ENCODE measurements around the gene RAB15.
A peak's percentile ranks its signal among the peaks of the same experiment; 100 is the strongest.

RAB15 gene

DNA sequence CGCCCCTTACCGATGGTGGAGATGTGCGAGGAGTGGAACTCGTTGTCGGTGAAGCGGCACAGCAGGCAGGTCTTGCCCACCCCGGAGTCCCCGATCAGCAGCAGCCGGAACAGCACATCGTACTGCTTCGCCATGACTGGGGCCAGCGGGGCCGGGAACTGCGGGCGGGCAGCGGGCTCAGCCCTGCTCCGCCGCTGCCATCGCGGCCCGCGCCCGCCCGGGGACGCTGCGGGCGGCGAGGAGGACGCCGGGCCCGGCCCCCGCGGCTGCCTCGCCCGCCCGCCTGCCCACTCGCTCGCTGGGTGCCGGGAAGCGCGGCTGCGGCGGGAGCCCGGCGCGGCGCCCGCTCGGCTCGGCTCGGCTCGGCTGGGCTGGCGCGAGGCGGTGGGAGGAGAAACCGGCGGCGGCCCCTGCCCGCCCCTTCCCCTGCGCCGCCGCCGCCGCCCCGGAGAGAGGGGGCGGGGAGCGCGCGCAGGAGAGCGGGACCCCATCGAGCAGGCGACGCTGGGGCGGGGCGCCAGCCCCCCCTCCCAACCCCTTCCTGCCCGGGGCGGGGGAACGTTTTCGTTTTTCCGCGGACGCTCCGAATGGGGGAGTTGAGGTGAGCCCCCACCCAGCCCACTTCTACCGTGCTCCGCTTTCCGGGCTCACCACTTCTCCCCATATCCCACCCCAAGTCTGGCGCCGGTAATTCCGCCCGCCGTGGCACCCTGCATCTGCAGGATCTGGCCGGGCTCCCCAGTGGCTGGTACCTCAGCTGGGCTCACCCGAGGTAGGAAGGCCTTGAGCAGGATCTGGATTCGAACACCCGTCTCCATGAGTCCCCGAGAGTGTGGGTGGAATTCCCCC is at the start of gene RAB15:
TSS of gene RAB15 (minus strand) at position 394 of the 849 bp plus-strand sequence. CDS start at position 134, 260 bp downstream.
- peak; percentile 45 for DNase-seq

DNA sequence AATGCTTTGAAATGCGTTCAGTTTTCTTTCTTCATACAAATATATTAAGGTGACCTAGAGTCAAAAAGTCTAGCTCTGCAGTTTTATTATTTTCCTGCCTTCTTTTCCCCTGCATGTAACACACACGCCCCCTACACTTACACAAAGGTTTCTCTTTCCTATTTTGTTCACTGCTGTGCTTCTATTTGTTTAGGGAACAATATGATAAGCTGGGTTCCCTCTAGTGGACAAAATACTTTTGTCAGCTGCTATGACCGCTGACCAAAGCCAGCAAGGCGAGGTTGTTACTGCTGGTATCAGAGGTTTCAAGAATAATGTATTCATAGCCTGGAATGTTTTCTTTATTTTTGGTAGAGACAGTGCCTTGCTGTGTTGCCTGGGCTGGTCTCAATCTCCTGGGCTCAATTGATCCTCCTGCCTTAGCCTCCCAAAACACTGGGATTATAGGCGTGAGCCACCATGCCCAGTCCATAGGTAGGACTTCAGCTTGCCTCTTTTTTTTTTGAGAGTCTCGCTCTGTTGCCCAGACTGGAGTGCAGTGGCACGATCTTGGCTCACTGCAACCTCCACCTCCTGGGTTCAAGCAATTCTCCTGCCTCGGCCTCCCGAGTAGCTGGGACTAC is 47.9 kb upstream of the RAB15 start:
- DNase-seq: peak; percentile 39

GRCh38 chr14:65016471-65016870 is 44.3 kb upstream of the RAB15 start:
- DNase-seq: no peak

DNA sequence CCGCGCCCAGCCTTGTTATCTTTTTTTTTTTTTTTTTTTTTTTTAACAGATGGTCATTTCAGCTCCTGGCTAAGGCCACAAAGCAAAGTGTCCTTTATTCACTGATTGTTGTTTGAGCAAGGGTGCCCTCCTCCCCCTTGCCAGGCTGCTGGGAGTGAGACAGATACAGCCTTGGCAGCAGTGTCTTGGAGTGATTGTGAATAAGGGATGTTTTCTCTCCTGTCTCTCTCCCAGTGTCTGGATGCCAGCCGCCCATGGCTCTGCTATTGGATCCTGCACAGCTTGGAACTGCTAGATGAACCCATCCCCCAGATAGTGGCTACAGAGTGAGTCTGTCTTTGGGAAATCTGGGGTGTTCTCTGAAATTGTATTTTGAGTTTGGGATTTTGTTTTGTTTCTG is 43.3 kb upstream of the RAB15 start:
- DNase-seq: no peak

- DNase-seq: no peak
Measured at GRCh38 chr14:65012353-65012752, 40.2 kb upstream of the RAB15 start.

- no peak for DNase-seq
Measured at GRCh38 chr14:65011538-65011937, 39.4 kb upstream of the RAB15 start.

DNA sequence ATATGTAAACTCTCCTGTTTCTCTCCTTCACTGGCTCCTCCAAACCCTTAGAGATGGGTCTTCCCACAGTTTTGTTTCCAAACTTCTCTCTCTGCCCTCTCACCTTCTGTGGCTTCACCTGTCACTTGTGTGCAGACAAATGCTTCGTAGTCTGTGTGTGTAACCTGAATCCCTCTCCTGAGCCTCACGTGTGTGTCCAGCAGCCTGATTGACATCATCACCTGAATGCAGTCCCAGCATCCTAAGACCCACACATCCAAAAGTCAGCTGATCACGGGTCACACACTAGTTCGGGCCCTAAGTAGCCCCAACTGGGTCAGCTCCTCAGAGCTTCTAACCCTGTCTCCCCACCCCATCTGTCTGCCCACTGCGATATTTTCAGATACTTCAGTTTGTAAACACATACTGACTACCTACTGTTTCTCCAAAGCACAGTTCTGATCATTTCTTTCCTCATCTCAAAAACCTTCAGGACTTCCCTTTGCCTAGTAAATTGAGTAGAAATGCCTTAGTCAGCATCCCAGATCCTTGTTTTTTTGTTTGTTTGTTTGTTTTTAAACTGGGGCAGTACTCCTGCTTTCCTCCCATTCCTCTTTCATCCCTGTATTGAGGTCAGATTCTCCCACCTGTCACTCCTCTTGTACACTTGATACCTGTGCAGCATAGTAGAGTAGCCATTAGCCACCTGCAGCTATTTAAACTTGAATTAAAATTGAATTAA is 38.2 kb upstream of the RAB15 start:
- DNase-seq: no peak

DNA sequence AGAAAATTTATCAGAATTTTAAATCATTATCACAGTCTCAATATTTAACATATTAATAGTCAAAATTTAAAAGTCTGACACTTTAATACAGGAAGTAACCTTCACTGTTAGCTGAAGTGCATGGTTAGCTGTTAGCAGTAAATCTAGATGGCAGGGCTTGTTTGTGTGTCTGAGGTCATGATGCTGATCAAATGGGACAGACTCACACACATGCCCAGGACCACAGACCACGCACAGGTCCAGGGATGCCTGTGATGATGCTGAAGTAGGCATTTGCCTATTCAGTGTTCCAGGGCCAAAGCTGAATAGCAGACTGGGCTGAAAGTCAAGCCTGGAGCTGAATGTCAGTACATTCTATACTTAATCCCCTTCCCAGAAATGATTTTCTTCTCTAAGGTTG is 35.1 kb upstream of the RAB15 start:
- no peak for DNase-seq

DNA sequence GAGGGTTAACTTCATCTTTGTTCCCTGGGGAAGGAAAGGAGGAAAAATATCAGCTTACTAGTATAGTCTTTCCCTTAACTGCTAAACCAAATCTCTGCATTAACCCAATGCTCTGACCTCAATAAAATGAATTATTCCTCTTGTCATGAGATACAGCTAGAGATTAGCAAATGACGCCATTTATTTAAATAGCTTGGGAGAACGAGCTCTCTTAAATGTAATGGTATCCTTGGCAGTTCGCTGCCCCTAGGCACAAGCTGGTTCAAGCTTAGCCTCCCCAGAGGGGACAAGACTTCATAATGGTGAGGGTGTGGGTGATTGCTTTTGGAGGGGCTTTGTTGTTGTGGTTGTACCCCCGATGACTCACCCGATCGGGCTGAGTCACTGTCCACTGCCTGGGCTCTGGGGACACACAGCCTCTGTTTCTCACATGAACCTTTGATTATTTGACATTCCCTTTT is 34.2 kb upstream of the RAB15 start:
- DNase-seq: no peak

DNA sequence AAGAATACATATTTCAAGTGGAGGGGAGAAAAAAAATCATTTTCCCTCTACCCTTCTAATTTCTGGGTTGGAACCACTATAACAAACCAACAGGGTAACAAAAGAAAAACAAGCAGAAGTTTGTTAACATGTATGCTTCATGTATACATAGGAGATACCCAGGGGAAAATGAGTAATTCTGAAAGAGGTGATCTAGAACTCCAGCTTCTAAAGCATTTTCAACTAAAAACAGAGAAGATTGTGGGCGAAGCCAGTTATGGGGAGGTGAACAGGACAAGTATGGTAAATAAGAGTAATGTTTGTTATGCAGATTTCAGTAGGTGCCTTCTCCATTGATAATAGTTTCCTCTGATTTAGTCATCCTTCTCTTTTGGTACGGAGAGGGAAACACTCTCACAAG is 31.3 kb upstream of the RAB15 start:
- no peak for DNase-seq

DNA sequence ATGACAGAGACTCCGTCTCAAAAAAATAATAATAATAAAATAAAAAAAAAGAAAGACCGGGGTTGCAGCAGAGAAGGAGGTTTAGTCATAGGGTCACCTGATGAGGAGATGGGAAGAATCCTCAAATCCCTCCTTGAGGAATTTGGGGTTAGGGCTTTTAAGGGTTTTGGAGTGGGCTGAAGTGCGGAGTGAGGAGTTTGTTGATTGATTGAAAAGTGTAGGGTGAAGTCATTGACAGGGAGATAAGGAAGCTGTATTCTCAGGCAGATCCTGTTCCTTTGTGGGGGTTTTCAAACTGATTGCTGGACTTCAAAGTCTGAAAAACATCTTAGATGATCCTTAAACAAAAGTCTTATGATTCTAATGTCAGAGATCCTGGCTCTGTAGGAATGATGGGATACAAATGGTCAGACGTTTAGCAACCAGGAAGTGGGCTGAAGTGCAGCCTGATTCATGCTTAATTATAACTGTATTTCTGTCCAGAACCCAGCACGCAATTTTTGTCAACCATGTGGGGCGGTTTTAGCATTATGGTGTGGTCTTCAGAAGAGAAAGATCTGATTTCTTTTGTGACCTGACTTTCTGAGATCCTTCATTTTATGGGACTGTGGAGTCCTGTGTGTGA is 30.6 kb upstream of the RAB15 start:
- DNase-seq: no peak

GRCh38 chr14:65001723-65002122 is 29.6 kb upstream of the RAB15 start:
- no peak for DNase-seq

- no peak for DNase-seq
Measured at GRCh38 chr14:65000898-65001591, 28.9 kb upstream of the RAB15 start.

DNA sequence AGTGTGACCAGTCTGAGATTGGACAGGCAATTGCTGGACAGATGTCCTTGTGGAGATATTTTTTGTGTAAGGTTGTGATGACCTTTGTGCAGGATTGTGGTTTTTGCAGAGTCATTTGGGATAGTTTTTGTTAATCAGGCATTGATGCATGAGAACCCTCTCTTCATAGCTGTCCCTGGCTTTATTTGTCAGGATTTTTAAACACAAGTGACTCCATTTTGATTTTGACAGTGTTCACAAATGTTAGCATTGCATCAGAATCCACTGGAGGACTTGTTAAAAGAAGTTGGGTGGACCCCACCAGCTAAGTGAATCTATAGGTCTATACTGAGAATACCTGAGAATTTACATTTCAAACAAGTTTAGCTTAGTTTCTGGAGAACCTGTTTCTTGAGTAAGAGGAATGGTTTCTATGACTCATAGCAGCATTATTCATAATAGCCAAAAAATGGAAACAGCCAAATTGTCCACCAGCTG is 26.4 kb upstream of the RAB15 start:
- no peak for DNase-seq

DNA sequence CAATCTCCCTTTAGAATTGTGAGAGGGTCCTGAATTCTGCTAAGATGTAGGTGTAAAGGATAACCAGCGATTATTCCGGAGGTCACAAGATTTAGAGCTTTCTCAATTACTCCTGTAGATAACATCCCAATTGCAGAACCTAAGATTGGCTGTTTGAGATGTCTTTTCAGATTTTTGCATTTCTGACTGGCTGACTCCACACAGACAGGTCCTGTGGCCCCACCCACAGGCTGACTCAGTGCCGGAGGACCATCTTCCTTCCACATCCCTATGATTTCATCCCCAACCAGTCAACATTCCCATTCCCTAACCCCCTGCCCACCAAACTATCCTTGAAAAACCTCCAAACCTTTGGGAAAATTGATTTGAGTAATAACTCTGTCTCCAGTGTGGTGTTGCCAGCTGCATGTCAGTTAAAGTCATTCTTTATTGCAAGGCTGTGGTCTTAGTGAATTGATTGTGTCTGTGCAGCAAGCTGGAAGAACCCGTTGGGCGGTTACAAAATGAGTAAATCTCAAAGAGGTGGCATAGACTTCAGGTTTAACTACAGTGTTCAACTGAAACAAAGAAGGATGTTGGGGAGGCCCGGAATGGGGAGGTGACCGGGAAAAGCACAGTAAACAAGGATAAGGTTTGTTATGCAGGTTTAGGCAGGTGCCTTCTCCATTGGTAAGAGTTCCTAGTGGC is 25.1 kb upstream of the RAB15 start:
- peak; percentile 18 for DNase-seq

- no peak for DNase-seq
Measured at GRCh38 chr14:64995291-64995690, 23.2 kb upstream of the RAB15 start.

- DNase-seq: no peak
Measured at GRCh38 chr14:64994540-64994939, 22.4 kb upstream of the RAB15 start.

DNA sequence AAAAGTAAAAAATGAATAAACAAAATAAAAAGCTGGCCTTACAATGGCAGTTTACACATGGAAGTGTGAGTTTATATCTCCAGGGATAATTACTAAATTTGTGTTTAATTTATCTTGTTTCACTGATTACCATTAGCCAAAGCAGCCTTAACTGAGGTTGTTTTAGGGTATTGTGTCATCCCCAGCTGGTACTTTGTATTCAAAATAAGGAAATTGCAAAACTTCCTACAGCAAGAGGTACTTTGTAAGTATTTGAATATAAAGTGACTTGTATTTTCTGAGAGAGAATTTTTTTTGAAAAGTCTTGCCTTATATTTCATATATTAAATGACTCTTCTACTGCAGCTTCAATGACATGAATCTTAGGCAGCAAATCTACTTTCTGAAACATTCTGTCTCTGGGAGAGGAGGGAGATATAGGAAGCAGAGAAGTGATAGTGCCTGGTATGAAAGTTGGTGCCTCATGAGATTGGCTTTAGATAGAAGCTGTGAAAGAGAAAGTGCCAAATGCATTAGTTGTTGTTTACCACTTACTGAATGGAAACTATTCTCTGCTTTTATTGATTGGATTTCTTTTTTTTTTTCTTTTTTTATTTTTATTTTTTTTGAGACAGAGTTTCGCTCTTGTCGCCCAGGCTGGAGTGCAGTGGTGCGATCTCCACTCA is 21.3 kb upstream of the RAB15 start:
- DNase-seq: no peak

DNA sequence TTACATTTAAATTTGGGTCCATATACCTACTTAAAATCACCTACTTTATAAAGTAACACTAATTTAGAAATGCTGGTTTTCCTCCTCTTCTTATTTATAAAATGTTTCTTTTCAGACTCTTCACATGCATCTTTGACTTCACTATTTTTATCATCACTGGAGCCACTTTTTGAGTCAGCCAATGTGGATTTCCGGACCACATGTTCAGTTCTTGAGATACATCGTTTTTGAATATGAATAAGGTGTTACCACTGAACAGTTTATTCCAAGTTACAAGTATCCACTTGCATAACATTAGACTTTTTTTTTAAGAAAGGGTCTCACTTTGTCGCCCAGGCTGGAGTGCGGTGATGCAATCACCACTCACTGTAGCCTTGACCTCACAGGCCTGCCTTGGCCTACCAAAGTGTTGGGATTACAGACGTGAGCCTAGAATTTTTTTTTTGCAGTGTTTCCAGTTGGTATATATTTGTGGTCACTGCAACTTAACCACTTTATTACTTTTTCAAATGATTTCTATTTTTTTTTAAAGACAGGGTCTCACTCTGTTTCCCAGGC is 20.3 kb upstream of the RAB15 start:
- no peak for DNase-seq

- no peak for DNase-seq
Measured at GRCh38 chr14:64990939-64991338, 18.8 kb upstream of the RAB15 start.

DNA sequence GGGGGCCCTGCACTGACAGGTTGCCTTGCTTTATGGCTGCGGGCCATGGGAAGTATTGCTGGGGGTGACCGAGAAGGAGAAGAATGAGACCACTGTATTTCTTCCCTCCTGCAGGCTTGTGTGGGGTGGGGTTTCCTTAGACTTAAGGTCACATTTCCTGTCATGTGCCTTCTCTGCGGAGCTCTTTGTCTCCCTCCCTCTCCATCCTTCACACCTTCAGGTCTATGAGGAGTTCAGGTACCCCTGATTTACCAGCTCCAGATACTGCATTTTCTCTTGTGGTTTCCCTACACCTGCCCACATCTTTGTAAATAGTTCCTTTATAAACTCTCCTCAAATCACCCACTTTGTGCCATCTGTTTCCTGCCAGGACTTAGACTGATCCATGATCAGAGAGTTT is 18.2 kb upstream of the RAB15 start:
- DNase-seq: peak; percentile 43
